Measurements from ENCODE around the gene COX11.

DNA sequence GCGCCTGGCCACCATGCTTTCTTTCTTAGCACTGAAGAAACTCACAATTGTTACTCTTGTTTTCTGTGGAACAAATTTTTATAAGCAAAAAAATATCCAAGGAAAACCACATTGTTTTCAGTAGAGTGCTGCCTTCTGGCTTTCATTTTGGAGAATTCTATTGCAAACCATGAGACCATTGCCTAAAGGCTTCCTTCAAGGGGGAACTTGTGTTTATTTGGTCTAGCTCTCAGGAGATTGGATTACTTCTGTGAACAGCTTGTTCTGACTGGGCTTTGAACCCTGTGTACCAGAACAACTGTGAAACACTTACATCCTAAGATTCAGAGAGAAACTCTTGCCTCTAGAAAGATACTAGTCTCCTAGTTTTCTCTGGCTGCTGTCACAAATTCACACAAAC, 35.7 kb downstream of the COX11 start:
- TF ChIP-seq, protein P1, sequence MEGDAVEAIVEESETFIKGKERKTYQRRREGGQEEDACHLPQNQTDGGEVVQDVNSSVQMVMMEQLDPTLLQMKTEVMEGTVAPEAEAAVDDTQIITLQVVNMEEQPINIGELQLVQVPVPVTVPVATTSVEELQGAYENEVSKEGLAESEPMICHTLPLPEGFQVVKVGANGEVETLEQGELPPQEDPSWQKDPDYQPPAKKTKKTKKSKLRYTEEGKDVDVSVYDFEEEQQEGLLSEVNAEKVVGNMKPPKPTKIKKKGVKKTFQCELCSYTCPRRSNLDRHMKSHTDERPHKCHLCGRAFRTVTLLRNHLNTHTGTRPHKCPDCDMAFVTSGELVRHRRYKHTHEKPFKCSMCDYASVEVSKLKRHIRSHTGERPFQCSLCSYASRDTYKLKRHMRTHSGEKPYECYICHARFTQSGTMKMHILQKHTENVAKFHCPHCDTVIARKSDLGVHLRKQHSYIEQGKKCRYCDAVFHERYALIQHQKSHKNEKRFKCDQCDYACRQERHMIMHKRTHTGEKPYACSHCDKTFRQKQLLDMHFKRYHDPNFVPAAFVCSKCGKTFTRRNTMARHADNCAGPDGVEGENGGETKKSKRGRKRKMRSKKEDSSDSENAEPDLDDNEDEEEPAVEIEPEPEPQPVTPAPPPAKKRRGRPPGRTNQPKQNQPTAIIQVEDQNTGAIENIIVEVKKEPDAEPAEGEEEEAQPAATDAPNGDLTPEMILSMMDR (conservative IDR thresholded peaks at IDR 0.05 in 1 of 2, IDR thresholded peaks at IDR 0.05 in 1 of 2; ENCODE audit: extremely low read depth in 1 of 2, insufficient read depth in 1 of 2, low read depth in 1 of 2, low read length in 2 of 2): no peak
- no peak for TF ChIP-seq EZH2 (IDR thresholded peaks at IDR 0.05; ENCODE audit: borderline replicate concordance, low read length)
